ENCODE data around the gene MRPS27.
"Not testable (repeated sequence)": the region's sequence is repeated elsewhere in the genome, so short reads cannot be mapped to it uniquely, and the experiment has no call there.

MRPS27 gene

DNA sequence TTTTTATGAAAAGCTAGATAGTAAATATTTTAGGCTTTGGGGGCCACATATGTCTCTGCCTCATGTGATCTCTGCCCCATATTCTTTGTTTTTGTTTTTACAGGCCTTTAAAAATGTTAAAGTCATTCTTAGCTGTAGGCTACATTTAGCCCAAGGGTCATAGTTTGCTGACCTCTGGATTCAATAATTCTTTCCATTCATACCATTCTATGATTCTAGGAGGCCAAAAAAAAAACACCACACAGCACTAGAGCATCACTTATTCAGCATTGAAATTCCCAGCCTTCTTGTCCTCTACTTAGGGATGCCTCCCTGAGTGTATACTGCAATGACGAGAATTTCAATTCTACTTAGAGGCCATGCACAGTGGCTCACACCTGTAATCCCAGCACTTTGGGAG lies 17.1 kb upstream of the MRPS27 start:
- DNase-seq (ENCODE audit: low read depth), result no peak
- TF ChIP-seq, protein P1, sequence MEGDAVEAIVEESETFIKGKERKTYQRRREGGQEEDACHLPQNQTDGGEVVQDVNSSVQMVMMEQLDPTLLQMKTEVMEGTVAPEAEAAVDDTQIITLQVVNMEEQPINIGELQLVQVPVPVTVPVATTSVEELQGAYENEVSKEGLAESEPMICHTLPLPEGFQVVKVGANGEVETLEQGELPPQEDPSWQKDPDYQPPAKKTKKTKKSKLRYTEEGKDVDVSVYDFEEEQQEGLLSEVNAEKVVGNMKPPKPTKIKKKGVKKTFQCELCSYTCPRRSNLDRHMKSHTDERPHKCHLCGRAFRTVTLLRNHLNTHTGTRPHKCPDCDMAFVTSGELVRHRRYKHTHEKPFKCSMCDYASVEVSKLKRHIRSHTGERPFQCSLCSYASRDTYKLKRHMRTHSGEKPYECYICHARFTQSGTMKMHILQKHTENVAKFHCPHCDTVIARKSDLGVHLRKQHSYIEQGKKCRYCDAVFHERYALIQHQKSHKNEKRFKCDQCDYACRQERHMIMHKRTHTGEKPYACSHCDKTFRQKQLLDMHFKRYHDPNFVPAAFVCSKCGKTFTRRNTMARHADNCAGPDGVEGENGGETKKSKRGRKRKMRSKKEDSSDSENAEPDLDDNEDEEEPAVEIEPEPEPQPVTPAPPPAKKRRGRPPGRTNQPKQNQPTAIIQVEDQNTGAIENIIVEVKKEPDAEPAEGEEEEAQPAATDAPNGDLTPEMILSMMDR (IDR thresholded peaks at IDR 0.05; ENCODE audit: control insufficient read depth, insufficient read depth, low read depth, low read length, missing control alignments), result no peak
- H3K4me3 ChIP-seq (ENCODE audit: control insufficient read depth, low read depth, low read length), result no peak overlapping the region

DNA sequence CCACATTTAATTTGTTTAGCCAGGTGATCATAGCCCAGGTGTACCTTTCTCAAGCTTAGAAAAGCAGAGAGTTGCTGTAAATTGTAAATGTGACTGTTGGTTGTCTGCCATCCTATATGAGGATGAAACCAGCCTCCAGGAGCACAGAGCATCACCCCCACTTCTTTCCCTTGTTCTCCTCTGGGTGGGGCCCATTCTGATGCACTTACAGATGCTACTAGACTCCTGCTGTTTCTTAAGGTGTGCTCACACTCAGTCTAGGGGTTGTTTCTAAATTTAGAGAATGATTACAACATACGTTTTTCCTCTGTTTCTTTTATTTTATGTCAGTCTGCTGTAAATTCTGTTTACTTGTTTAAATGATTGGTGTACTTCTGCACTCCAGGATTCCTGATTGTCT lies 10.7 kb upstream of the MRPS27 start:
- no peak overlapping the region for H3K4me3 ChIP-seq (ENCODE audit: control insufficient read depth, low read depth, low read length)
- DNase-seq (ENCODE audit: low read depth), result no peak
- TF ChIP-seq, protein P1 (IDR thresholded peaks at IDR 0.05; ENCODE audit: control insufficient read depth, insufficient read depth, low read depth, low read length, missing control alignments), result no peak

DNA sequence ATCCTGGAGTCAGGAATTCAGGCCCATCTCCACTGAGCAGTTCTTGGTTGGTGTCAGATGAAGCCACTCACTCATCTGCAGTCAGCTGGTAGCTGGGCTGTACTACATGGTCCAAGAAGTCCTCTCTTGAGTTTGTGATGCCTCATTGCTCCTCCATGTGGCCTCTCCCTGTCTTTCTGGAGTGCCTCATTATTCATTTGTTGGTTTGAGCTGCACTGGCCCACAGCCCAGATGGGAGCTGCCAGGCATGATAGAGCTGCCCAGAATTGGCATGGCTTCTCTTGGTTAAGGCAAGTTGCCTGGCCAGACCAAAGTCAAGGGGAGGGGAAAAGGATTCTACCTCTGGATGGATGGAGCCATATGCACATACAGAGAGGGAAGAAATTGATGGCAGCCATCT lies 8.1 kb upstream of the MRPS27 start:
- TF ChIP-seq, protein P1 (IDR thresholded peaks at IDR 0.05; ENCODE audit: control insufficient read depth, insufficient read depth, low read depth, low read length, missing control alignments), result no peak

DNA sequence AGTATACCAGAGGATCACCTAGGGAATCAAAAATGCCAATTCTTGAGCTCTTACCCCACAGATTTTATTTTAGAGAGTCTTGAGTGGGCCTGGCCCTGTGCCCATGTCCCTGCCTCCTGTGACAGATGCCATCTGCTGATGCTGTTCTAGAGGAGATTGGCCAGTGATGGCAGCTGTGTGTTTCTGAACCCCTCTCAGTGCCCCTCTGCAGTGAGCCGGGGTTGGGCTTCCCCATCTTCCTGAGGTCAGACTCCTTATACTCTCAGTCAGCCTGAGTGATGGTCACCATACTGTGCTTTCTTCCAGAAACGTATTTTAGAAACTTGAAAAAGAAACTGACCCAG lies 6.2 kb upstream of the MRPS27 start:
- no peak overlapping the region for H3K4me3 ChIP-seq (ENCODE audit: control insufficient read depth, low read depth, low read length)
- TF ChIP-seq, protein P1 (IDR thresholded peaks at IDR 0.05; ENCODE audit: control insufficient read depth, insufficient read depth, low read depth, low read length, missing control alignments), result no peak
- no peak for DNase-seq (ENCODE audit: low read depth)

More for the DNA sequence above, 8.1 kb upstream of the MRPS27 start:
- no peak overlapping the region for H3K4me3 ChIP-seq (ENCODE audit: control insufficient read depth, low read depth, low read length)
- DNase-seq (ENCODE audit: low read depth), result peak; percentile 25

DNA sequence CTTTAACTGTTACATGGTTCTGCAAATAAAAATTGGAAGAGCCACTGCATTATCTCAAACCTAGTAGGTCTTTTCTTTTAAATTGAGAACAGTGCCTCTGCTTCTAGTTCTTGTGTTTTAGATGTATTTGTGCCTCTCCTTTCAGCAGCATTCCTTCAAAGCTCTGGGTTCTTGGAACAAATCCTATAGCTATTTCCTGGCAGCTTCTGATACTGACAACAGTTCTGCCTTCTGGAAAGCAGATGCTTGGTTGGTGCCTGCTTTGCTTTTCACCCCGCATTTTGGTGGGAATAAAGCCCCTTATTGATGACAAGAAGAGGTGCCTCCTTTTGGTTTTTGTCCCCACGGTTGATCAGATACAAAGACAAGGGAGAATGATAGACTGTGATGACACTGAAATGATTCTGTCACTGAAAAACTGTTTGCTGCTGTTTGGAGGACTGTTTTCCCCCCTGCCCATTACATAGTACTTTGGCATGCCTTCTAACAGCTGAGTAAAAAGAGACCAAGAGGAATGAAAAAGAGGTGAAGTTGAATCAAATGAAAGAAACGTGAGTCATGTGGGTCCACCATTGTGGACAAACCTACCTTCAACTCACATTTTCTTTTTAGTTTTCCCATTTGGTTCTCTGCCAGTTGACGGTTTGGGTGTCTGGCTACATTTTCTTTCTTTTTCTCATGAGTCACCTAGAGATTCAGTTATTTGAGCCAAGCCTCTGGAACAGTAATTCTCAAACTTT lies 5.7 kb upstream of the MRPS27 start:
- H3K4me3 ChIP-seq (ENCODE audit: control insufficient read depth, low read depth, low read length), result no peak overlapping the region
- TF ChIP-seq, protein P1 (IDR thresholded peaks at IDR 0.05; ENCODE audit: control insufficient read depth, insufficient read depth, low read depth, low read length, missing control alignments), result no peak
- DNase-seq (ENCODE audit: low read depth), result peak; percentile 11

DNA sequence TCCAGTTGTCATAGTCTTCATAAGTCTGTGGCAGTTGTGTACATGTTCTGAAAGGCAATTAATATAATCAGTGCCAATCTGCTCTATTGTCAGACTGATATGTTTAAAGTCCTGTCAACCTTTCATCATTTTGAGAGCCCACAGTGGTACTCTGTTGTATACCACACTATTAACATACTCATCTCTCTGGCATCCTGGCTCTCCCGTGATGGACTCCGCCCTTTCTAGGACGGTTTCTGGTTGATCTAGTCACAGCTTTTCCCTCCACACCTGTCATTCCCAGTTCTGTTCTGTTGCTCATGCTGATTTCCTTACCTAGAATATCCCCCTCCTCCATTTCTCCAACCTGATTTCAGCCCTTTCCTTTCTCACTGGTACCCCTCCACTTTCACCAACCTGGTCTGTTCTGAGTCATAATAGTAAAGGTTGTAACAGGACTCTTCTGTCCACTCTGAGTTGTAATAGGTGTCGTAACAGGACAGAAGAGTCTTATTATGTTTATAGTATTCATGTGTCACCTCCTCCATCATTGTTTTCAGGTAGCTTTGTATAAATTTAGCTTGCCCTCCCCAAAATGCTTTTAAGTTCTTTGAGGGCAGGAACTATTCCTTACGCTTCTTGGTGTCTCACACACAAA lies 4.3 kb upstream of the MRPS27 start:
- TF ChIP-seq, protein P1 (IDR thresholded peaks at IDR 0.05; ENCODE audit: control insufficient read depth, insufficient read depth, low read depth, low read length, missing control alignments), result no peak
- H3K4me3 ChIP-seq (ENCODE audit: control insufficient read depth, low read depth, low read length), result no peak overlapping the region

DNA sequence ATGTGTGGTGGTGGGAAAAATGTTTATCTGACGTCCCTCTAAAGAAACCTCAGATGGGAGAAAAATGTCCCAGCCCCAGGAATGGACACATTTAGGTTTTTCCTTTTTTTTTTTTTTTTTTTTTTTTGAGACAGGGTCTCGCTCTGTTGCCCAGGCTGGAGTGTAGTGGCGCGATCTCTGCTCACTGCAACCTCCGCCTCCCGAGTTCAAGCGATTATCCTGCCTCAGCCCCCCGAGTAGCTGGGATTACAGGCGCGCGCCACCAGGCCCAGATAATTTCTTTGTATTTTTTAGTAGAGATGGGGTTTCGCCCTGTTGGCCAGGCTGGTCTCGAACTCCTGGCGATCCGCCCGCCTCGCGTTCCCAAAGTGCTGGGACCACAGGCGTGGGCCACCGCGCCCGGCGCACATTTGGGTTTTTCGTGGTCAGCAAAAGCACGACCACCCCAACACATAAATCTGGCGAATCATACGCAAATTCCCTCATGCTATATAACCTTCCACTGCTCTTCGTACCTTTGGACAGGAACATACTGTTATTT lies 535 bp downstream of the MRPS27 start:
- DNase-seq (ENCODE audit: low read depth), result not testable (repeated sequence)

More for the DNA sequence above, 4.3 kb upstream of the MRPS27 start:
- no peak for DNase-seq (ENCODE audit: low read depth)

More for the DNA sequence above, 535 bp downstream of the MRPS27 start:
- H3K4me3 ChIP-seq (ENCODE audit: control insufficient read depth, low read depth, low read length), result peak overlapping the region; percentile 85

Measured in AG09309 (cell line).